ENCODE measurements around the gene HMGXB3. TPM values are rescaled to one million over a fixed set of nuclear protein-coding genes. Genes with fewer than 3 reads are reported as not detected.

The HMGXB3 gene
- total RNA-seq, 1 experiment from 2014 or later = 56.2 TPM

- BruUV-seq (replicated peaks) = no TSS peak
- Histone ChIP-seq H3K27me3 (ENCODE audit: control insufficient read depth, insufficient read depth, low read length) (no peaks in the 10 kb centered on the region), H3K36me3 (ENCODE audit: control insufficient read depth, insufficient read depth, low read length) (no peaks in the 10 kb centered on the region), H3K4me1 (ENCODE audit: control insufficient read depth, insufficient read depth, low read length) (no peaks in the 10 kb centered on the region), H3K4me3 (ENCODE audit: low read depth in 2 of 2, low read length in 2 of 2) (no peak overlapping the region), H3K9me3 (ENCODE audit: control insufficient read depth, insufficient read depth, low read depth, low read length) (no peaks in the 10 kb centered on the region), H3K27ac (ENCODE audit: low read length) (no peak overlapping the region)
- POLR2A ChIA-PET = interaction anchor here (0.6 kb wide), 1 partner anchor 510 kb away, joined by 4 read pairs; no protein-coding TSS in a partner anchor
- CTCF ChIA-PET = no interaction called here
- DNase-seq (ENCODE audit: low read depth, low spot score) (no peak), ATAC-seq (no peak; the same call in 1 of the 2 replicates)
- no peak for TF ChIP-seq TCF7L2 (IDR thresholded peaks at IDR 0.05; ENCODE audit: low read depth, low read length)
- TF ChIP-seq, protein P1, sequence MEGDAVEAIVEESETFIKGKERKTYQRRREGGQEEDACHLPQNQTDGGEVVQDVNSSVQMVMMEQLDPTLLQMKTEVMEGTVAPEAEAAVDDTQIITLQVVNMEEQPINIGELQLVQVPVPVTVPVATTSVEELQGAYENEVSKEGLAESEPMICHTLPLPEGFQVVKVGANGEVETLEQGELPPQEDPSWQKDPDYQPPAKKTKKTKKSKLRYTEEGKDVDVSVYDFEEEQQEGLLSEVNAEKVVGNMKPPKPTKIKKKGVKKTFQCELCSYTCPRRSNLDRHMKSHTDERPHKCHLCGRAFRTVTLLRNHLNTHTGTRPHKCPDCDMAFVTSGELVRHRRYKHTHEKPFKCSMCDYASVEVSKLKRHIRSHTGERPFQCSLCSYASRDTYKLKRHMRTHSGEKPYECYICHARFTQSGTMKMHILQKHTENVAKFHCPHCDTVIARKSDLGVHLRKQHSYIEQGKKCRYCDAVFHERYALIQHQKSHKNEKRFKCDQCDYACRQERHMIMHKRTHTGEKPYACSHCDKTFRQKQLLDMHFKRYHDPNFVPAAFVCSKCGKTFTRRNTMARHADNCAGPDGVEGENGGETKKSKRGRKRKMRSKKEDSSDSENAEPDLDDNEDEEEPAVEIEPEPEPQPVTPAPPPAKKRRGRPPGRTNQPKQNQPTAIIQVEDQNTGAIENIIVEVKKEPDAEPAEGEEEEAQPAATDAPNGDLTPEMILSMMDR (IDR thresholded peaks at IDR 0.05) = no peak
- TF ChIP-seq SIN3A (IDR thresholded peaks at IDR 0.05; ENCODE audit: borderline replicate concordance, insufficient read depth, low read depth, low read length) = no peak
- no peak for TF ChIP-seq REST (IDR thresholded peaks at IDR 0.05; ENCODE audit: insufficient read depth in 1 of 2, low read depth in 2 of 2, low read length in 1 of 2)
- TF ChIP-seq POLR2AphosphoS5 (IDR thresholded peaks at IDR 0.05; ENCODE audit: low read depth, low read length) = no peak
- in situ Hi-C loops (cut with HindIII; ENCODE audit: low pct_unique_long_range_greater_than_20kb, low sequenced_read_pairs) = no loop called here
- intact Hi-C loops (cut with micrococcal nuclease; ENCODE audit: unreplicated experiment) = no loop called here
Observed at GRCh38 chr5:150068961-150069645, 68.6 kb downstream of the HMGXB3 start.

- TF ChIP-seq SIN3A (IDR thresholded peaks at IDR 0.05; ENCODE audit: borderline replicate concordance, insufficient read depth, low read depth, low read length) (no peak), TCF7L2 (IDR thresholded peaks at IDR 0.05; ENCODE audit: low read depth, low read length) (no peak), POLR2AphosphoS5 (IDR thresholded peaks at IDR 0.05; ENCODE audit: low read depth, low read length) (no peak), REST (IDR thresholded peaks at IDR 0.05; ENCODE audit: insufficient read depth in 1 of 2, low read depth in 2 of 2, low read length in 1 of 2) (no peak)
- TF ChIP-seq, protein P1 (IDR thresholded peaks at IDR 0.05) = no peak
- ATAC-seq (no peak), DNase-seq (ENCODE audit: low read depth, low spot score) (no peak)
- Histone ChIP-seq H3K4me3 (ENCODE audit: low read depth in 2 of 2, low read length in 2 of 2) (no peak overlapping the region), H3K27me3 (ENCODE audit: control insufficient read depth, insufficient read depth, low read length) (no peaks in the 10 kb centered on the region), H3K27ac (ENCODE audit: low read length) (no peak overlapping the region), H3K4me1 (ENCODE audit: control insufficient read depth, insufficient read depth, low read length) (no peaks in the 10 kb centered on the region), H3K36me3 (ENCODE audit: control insufficient read depth, insufficient read depth, low read length) (no peaks in the 10 kb centered on the region), H3K9me3 (ENCODE audit: control insufficient read depth, insufficient read depth, low read depth, low read length) (no peaks in the 10 kb centered on the region)
- no TSS peak for BruUV-seq (replicated peaks)
- in situ Hi-C loops (cut with HindIII; ENCODE audit: low pct_unique_long_range_greater_than_20kb, low sequenced_read_pairs) (no loop called here), intact Hi-C loops (cut with micrococcal nuclease; ENCODE audit: unreplicated experiment) (no loop called here)
- CTCF ChIA-PET = no interaction called here
- POLR2A ChIA-PET = interaction anchor here (0.6 kb wide), 1 partner anchor 510 kb away, joined by 4 read pairs; no protein-coding TSS in a partner anchor
Observed at GRCh38 chr5:150069672-150070627, 69.4 kb downstream of the HMGXB3 start.
